HUDEP-2 (cell line): ENCODE measurements around the gene ZBTB20.

Experiments used
- DNase-seq, 76 experiments: peaks; one replicate each; lab custom pipeline; 2025; ENCODE audit not compliant: unreplicated experiment in 76 of 76; lab: John Stamatoyannopoulos, UW

Gene ZBTB20

DNA sequence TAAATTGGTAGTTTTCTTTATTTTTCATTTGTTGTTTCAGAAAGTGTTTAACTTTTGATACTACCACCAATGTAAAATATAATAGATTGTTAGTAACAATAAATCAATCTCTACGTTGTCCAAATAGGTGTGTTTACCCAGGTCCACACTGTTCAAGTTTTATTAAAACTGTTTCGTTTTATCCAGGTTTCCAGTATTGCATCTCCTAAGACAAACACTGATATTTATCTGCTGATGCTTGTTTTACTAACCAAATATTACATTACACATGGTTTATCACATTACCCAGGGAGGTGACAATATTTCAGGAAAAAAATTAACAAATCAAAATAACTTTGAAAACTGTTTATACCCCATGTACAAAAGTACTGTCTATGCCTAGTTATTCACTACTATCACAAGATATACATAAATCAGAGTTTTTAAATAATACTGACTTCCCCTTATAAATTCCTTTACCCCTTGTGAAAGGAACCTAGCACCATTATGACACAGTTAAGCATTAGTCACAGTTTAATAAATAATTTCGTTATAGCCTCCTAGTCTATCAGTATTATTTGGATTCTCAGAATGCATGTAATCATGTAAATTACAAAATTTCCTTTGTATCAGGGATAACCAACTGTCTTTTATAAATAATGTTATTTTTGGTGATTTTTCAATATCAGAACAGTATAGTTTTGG is 205.3 kb downstream of the ZBTB20 start:
- DNase-seq: no peak

DNA sequence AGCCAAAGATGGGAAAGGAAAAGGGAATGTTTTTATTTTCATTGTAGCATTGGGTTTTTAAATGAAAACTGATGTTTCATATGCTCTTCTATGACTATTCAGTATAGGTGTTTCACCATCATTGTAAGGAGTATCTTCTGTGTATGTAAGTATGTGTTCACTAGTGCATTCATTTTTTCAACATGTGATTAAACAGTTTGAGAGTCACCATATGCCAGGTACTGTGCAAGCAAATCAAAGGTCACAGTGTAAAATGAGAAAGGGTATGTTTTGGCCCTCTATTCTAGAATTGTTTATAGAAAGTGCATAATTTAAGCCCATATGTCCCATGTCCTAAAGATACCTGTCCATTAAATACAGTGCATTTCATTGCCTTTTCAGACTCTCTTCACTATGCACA is 207.2 kb downstream of the ZBTB20 start:
- DNase-seq: no peak

DNA sequence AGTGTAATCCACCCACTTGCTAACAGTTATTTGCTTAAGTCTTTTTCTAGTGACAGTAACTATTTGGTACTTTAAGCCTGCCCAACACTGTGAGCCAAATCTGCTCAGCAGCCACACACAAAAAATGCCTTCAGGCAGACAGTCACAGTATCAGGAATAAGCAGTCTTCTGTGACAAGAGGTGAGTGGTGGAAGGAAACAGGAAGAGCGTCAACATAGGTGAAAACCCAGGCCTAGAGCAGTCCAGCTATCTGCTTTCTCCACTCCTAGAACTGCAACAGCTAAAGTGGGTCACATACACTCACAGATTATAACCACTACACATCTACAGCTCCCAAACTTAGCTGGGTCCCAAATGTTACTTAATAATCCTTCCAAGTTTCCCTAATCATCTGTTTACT is 213.7 kb downstream of the ZBTB20 start:
- DNase-seq: no peak

DNA sequence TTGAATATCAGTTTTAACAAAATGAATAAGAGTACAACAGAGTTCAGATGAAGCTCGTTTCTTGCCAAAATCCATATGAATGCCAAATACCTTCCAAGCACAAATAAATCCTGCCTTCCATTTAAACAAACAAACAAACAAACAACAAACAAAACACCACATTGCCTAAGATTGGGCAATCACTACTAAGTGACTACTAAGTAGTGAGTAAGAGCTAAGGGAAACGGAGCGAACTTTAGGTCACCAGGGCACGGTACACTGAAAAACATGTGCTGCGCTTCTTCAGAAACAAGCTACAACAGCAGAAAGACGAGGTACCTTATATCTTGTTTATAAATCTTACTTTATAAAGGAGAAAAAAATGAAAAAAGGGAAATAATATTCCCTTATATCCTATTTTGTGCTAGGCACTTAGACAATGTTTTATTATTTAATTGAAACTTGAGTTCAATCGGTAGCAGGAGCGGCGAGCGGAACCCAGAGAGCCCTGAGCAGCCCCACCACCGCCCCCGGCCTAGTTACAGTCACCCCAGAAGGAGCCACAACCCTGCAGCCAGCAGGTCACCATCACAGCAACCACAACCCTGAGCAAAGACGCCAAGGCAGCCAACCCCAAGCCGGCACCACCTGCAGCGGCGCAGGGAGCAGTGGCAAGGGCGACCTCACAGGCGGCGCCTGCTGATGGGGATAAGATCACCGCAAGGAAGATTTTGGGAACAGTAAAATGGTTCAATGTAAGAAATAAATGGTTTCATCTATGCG is 216.9 kb downstream of the ZBTB20 start:
- no peak for DNase-seq

DNA sequence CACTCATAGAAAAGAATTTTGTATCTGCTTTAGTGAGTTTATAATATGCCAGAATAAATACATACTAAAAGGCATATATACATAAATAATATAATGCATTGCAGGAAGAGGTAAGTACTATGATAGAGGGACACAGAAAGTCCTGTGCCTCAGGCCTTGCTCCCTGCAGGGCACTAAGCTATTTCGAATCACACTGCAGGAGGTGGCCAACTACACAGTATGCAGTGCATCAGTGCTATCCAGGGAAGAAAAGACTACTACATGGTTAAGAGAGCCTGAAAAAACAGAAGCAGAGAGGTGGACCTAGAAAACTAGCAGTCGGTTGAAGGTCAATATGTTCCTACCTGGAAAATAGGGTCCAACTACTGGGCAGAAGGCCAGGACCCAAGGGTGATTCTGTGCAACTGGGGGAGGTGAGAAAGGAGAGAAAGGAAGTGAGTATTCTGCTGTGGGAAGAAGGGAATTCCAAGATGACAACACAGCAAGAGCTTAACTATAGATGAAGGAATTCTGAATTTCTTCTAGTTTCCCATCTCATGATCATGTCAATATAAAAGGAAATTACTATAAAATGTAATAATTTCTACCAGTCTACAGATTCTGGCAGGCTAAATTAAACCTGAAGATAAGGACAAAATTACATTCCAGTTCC is 218.0 kb downstream of the ZBTB20 start:
- DNase-seq: no peak

DNA sequence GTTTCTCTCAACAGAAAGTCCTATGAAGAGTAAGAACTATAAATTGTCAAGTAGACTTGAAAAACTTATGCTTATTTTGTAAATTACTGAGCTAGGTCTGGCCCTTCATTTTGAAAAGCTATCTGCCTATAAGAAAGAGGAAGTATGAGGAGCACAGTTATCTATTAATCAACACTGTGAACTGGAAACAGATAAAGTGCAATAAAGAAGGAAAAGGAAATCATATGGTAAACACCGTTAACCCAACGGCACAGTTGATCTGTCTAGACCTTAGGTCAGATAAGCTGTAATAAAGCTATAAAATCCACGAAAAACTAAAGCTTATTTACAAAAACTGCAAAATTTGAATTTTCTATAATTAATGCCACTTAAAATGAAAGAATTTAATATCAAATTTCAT is 242.5 kb downstream of the ZBTB20 start:
- DNase-seq: peak in 27 of 76 experiments; percentile 7 to 75 (median 28)

DNA sequence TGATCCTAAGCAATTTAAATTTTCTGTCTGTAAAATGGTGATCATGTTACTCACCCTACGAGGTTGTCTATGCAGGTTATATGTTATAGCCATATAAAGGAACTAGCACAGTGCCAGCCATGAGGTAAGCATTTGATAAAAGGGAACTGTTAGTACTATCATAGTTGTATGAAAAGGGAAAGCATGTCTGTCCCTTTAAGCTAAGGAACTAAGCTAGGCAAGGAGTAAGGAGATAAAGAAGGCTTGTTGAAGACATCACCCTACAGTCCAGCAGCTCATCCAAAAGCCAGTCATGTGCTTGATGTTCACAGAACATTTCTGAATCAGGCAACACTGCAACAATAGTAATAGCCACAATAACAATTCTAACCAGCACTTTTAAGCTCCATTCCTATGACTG is 243.9 kb downstream of the ZBTB20 start:
- DNase-seq: peak in 23 of 76 experiments; percentile 2 to 68 (median 25)

DNA sequence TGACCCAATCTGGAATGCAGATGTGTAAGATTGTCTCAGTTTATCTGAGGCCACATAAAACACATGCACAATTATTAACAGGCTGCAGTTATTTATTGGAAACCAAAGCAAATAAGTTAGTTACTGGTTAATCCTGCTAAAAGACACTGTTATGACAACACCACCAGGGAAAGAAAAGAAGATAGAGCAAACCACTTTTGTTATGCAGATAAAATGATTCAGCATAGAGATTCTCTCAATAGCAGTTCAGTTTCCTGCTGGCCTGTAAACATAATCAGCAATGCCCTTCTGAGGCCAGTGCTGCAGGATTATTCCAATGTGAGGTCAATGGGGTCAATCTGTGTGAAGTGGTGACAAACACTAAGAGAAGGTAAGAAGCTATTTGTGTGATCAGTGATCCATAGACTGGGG is 244.4 kb downstream of the ZBTB20 start:
- peak in 11 of 76 experiments; percentile 3 to 68 (median 31) for DNase-seq

DNA sequence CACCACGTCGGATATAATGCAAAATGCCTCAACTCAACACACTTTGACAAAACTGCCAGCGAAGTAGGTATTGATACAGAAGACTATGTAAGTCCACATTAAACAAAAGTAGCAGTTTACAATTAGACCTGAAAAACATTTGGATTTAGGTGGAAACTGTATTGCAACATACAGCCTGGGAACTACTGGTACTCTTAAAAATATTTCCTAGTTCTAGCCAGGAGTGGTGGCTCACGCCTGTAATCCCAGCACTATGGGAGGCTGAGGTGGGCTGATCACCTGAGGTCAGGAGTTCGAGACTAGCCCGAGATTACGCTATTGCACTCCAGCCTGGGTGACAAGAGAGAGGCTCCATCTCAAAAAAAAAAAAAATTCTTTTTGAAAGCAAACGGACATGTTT is 246.2 kb downstream of the ZBTB20 start:
- no peak for DNase-seq

DNA sequence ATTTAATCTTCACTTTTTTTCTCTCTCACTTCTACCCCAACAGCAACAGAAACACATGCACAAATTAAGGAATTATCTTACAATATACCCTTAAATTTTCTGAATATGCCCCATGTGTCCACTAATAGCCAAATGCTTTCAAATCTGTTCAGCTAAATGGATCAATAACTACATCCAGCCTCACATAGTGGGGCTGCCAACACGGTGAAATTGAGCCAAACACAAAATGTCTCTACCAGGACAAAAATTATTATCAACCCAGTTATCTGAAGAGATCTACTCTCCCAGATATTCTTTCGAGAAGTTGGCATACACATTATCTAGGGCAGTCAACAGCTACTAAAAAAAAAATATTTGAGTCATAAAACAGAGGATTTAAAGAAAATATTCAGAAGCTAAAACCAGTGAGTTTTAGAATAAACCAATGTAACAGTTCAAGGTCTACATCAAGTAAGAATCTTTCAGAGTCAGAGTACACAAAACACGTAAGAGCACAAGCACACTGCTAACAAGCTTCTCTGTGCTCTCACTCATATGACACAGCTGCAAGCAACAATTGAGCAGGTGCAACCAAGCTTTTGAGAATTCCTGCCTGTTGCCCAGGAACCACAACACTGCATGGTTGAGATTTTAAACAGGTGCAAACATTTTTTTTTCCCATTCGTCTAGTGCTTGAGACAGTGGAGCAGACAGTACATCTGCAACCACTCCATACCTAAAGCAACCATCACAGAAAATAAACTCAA is 247.7 kb downstream of the ZBTB20 start:
- peak in 4 of 76 experiments; percentile 9 to 18 (median 10) for DNase-seq

DNA sequence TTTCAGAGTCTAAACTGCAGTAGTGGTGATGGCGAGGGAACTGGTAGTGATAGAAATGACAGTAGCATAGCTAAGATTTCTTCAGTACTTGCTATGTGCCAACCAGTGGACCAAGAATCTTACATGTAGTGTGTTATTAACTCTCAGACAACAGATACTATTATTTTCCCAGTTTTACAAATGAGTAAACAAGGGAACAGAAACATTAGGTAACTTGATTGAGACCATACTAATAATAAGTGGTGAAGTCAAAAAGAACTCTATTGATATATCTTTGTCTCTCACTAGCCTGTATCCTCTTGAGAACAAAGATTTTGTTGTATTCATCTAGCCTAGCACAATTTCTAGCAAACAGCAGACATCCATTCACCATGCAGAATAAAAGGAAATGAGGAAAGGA is 250.1 kb downstream of the ZBTB20 start:
- DNase-seq: no peak

DNA sequence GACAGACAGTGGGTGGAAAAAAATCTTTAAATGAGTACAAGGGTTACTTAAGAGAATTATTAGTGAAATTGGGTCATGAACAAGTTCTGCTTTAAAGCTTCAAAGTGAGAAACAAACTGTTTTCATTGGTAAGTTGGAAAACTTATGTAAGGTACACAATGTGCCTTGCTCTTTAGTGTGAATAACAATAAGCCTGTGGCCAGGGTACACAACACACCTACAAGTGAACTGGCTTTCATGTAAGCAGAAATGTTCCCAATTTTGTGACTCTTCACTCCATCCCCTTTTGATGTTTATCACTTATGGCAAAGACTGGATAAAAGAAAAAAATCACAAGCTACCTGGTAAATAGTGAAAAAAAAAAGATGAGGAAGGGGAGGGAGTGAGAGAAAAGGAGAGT is 253.7 kb downstream of the ZBTB20 start:
- no peak for DNase-seq

DNA sequence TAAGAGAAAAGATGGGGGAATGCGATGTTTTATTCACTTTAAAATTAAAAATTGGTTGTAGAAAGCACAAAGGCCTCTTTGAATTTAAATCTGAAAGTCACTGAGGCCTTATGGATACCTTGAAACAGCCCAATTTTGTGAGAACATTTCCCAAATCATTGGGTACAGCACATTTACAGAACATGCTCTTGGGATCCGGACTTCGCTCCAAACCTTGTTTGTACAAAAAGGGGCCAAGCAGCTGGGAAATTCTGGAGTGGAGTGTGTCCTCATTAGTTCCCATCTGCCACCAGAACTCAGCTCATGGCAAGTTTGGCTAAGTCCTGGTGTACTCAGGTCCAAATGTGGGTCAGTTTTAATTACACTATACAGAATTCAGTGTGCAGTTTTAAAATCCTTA is 254.2 kb downstream of the ZBTB20 start:
- DNase-seq: no peak

DNA sequence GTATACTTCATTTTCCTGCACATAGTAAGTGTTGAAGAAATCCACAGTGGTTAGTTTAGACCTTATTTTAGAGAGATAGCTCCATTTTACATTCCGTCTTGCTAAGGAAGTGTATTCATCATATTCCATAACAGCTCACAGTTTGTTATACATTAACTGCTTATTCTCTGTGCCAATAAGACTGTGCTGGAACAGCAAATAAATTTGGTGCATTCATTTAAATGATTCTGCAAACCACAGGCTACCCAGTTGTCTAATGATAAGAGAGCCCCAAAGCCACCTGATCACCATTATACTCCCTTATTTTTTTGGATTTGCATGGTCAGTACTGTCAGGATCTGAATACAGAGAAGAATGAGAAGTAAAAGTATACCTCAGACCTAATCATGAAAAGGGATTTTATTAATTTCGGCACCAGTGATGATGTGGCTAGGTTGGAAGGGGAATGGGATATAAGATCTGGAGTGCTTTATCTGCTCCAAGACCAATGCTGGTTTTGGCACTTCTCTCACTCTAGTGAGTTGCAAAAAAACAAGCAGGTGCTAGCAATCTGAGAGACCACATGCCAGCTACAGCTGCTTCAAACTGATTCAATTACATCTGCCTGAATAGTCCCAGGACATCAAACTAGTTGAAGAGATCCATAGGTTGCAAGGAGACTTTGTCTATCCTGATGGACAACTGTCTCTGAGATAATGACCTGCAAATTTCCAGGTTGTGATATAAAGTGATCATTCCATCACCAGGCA is 254.8 kb downstream of the ZBTB20 start:
- peak in 2 of 76 experiments; percentile 9 to 13 for DNase-seq

DNA sequence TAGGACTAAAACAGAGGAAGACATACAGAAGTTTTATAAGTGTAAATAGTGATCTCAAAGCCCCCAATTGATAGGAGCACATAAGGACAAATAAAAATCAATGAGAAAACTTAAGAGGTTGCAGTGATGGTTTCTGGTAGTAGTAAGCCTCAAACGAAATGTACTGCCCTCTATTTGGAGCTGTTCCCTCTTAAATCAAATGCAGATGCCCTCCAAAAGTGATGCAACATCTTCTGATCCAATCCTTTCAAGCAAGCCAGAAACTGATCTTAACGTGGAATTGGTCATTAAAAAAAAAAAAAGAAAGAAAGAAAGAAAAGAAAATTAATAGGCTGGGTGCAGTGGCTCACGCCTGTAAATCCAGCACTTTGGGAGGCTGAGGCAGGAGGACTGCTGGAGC is 259.3 kb downstream of the ZBTB20 start:
- no peak for DNase-seq

DNA sequence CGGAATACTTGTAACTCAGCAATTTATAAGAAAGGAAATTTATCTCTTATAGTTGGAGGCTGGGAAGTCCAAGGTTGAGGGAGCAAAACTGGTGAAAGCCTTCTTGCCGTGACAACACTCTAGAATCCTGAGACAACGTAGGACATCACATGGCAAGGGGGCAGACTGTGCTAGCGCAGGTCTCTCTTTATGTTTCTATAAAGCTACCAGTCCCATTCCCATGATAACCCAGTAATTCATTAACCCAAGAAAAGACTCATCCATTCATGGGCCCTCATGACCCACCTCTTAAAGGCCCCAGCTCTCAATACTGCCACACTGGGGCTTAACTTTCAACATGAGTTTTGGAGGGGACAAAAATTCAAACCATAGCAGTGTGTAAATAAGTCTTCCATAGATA is 260.2 kb downstream of the ZBTB20 start:
- DNase-seq: no peak

DNA sequence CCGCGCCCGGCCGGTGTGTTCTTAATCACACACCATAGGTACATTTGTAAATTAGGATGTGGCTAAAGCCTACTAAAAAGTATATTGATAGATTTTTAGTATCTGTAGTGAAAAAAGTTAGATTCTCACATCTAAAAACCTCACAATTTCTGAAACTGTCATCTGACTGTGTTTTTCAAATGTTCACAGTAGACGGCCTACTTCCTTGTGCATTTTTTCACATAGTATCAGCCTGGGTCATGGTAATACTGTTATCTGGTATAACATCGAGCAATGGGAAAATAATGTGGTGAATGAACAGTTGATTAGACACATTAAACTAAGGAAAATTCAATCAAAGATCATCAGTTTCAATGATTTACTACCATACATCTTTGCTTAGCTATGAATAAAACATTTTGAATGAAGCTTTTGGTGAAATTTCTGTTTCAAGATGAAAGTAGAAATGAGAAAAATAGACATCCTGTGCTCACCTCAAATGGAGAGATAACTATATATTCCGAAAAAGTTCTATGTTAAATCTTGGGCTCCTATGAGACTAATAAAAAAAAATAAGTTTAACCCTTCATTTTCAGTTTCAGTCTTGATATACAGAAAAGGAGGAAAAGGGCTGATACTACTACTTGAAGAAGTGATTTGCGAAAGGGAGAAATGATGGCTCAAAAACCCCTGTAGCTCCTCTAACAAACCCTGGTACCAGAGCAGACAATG is 262.7 kb downstream of the ZBTB20 start:
- no peak for DNase-seq

DNA sequence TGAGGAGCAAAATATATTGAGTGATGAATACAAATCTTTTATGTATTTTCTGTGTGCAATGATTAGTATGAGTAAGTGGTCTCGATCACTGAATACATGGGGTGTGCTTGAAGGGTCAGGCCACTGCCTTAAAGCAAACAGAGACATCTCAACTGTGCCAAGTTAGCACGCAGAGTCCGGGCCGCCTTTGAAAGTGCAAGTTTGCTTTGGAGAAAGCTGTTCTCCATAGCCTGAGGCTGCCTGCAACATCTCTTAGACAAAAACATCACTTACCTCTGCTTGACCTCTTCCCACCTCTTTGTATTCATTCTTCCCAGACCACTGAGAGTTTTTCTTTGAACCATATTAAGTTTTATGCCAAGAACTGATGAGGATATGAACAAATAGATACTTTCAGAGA is 267.0 kb downstream of the ZBTB20 start:
- no peak for DNase-seq

DNA sequence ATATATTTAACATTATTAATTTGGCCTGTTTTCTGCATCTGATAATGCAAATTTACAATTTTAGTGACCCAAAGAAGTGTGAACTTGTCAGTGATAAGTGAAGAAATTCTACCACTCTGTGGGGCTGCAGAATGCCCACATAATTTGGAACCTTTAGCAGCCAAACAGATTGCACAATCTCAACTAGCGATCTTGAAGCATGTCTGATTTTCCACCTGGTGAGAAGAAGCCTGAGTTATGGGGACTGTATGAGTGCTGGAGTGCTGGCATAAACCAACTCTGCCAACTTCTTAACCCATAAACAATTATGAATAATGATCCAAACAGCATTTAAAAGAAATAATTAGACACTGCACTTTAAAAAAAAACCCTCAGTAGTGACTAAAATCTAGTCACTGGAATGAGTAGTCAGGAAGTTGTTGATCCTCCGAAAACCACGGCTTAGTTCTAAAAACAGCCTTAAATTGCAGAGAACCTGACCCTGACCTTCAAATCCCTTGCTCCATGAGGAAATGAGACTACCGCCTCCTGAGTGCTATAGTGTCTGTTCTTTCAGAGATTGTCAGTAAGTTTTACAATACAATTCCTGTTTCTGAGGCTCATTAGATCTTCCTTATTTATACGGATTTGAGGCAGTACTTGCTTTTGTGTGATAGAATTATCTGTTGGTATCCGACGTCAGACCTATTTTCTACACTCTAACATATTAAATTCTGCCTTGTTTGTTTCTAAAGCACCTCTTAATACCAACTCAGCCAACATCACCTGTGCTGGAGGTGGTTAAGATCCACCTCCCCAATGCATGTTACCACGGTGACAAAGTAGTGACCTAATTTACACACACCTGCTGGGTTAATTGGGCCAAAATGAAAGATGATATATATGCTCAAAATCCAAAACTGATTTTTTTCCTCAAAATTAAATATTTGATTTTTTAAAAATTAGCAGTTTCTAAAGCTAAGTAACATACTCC is 267.7 kb downstream of the ZBTB20 start:
- DNase-seq: no peak
